Measurements from ENCODE around the gene TUBGCP5.
A peak's percentile ranks its signal among the peaks of the same experiment; 100 is the strongest.

Gene TUBGCP5

DNA sequence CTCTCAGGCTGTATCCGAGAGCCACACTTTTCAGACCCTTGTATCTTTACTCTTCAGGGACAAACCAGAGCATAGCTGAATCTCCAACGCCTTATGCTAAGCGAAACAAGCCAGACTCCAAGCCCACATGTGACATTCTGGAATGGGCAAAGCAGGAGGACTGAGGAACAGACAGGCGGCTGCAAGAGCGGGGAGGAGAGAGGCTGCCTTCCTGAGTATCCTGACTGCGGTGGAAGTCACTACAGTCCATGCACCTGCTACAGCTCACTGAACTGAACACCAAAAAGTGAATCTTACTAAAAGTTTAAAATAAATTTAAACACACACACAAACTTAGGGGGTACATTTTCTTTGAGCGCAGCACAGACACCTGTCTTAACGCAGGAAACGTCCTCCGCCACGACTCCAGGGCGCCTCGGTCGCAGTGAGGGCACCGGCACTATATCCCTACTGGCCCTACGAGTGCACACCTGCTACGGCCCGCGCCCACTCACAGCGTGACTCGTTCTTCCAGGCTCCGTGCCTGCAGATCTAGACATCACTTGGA lies 60.6 kb downstream of the TUBGCP5 start:
- Histone ChIP-seq H3K9me2 (replicated peaks; ENCODE audit: control insufficient read depth, low read length) (no peaks in the 10 kb centered on the region), H4K20me1 (ENCODE audit: control insufficient read depth, insufficient read depth, low read depth, low read length) (no peaks in the 10 kb centered on the region), H3K4me2 (ENCODE audit: low read length) (peak overlapping the region; percentile 35), H3K4me1 (ENCODE audit: control insufficient read depth, low read length) (peaks cover 4% of the 10 kb centered on the region; the same call in 1 of the 2 replicates), H3K27ac (ENCODE audit: low read depth, low read length) (no peak overlapping the region), H3K27me3 (ENCODE audit: control insufficient read depth, low read length) (peaks cover 28% of the 10 kb centered on the region), H3K9me3 (ENCODE audit: control insufficient read depth, insufficient read depth, low read length) (no peaks in the 10 kb centered on the region), H3K79me2 (ENCODE audit: control insufficient read depth, low read length) (no peaks in the 10 kb centered on the region), H3F3A (ENCODE audit: control insufficient read depth, insufficient read depth) (no peaks in the 10 kb centered on the region), H3K4me3 (ENCODE audit: low read length) (no peak overlapping the region), H3K36me3 (ENCODE audit: control insufficient read depth, low read length) (no peaks in the 10 kb centered on the region)
- no peak for TF ChIP-seq EZH2phosphoT487 (IDR thresholded peaks at IDR 0.05; ENCODE audit: borderline replicate concordance, low read length)
- TF ChIP-seq, protein P1, sequence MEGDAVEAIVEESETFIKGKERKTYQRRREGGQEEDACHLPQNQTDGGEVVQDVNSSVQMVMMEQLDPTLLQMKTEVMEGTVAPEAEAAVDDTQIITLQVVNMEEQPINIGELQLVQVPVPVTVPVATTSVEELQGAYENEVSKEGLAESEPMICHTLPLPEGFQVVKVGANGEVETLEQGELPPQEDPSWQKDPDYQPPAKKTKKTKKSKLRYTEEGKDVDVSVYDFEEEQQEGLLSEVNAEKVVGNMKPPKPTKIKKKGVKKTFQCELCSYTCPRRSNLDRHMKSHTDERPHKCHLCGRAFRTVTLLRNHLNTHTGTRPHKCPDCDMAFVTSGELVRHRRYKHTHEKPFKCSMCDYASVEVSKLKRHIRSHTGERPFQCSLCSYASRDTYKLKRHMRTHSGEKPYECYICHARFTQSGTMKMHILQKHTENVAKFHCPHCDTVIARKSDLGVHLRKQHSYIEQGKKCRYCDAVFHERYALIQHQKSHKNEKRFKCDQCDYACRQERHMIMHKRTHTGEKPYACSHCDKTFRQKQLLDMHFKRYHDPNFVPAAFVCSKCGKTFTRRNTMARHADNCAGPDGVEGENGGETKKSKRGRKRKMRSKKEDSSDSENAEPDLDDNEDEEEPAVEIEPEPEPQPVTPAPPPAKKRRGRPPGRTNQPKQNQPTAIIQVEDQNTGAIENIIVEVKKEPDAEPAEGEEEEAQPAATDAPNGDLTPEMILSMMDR (IDR thresholded peaks at IDR 0.05; ENCODE audit: low read depth, low read length, poor library complexity, severe bottlenecking): no peak

DNA sequence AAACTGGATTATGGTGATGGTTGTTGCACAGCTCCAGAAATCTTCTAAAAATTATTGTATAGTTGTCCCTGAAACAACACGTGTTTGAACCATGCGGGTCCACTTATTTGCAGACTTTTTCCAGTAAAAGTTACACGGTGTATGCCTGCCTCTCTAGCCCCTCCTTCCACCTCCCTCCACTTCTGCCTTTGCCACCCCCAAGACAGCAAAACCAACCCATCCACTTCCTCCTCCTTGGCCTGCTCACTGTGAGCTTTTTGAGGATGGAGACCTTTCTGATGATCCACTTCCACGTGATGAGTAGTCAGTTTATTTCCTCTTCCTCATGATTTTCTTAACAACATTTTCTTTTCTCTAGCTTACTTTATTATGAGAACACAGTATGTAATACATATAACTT lies 64.6 kb downstream of the TUBGCP5 start:
- TF ChIP-seq, protein P1 (IDR thresholded peaks at IDR 0.05; ENCODE audit: low read depth, low read length, poor library complexity, severe bottlenecking): no peak
- TF ChIP-seq EZH2phosphoT487 (IDR thresholded peaks at IDR 0.05; ENCODE audit: borderline replicate concordance, low read length): no peak
- Histone ChIP-seq H3K79me2 (ENCODE audit: control insufficient read depth, low read length) (no peaks in the 10 kb centered on the region), H3K27ac (ENCODE audit: low read depth, low read length) (no peak overlapping the region), H3K27me3 (ENCODE audit: control insufficient read depth, low read length) (peaks cover 15% of the 10 kb centered on the region), H3K4me3 (ENCODE audit: low read length) (no peak overlapping the region), H4K20me1 (ENCODE audit: control insufficient read depth, insufficient read depth, low read depth, low read length) (no peaks in the 10 kb centered on the region), H3K36me3 (ENCODE audit: control insufficient read depth, low read length) (no peaks in the 10 kb centered on the region), H3K4me1 (ENCODE audit: control insufficient read depth, low read length) (peaks cover 4% of the 10 kb centered on the region; the same call in 1 of the 2 replicates), H3K4me2 (ENCODE audit: low read length) (no peak overlapping the region), H3K9me3 (ENCODE audit: control insufficient read depth, insufficient read depth, low read length) (no peaks in the 10 kb centered on the region), H3K9me2 (replicated peaks; ENCODE audit: control insufficient read depth, low read length) (no peaks in the 10 kb centered on the region), H3F3A (ENCODE audit: control insufficient read depth, insufficient read depth) (no peaks in the 10 kb centered on the region)

DNA sequence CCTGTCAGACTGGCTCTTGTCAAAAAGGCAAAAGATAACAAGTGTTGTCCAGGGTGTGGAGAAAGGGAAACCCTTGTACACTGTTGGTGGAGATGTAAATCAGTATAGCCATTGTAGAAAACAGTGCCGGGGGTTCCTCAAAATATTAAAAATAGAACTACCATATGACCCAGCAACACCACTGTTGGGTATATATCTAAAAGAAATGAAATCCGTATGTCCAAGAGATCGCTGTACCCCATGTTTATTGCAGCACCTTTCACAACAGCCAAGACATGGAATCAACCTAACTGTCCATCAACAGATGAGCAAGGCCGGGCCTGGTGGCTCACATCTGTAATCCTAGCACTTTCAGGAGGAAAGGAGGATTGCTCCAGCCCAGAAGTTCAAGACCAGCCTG lies 65.4 kb downstream of the TUBGCP5 start:
- no peak for TF ChIP-seq EZH2phosphoT487 (IDR thresholded peaks at IDR 0.05; ENCODE audit: borderline replicate concordance, low read length)
- TF ChIP-seq, protein P1 (IDR thresholded peaks at IDR 0.05; ENCODE audit: low read depth, low read length, poor library complexity, severe bottlenecking): no peak
- H3K4me2 ChIP-seq (ENCODE audit: low read length): no peak overlapping the region
- H4K20me1 ChIP-seq (ENCODE audit: control insufficient read depth, insufficient read depth, low read depth, low read length): no peaks in the 10 kb centered on the region
- H3K36me3 ChIP-seq (ENCODE audit: control insufficient read depth, low read length): no peaks in the 10 kb centered on the region
- H3K4me1 ChIP-seq (ENCODE audit: control insufficient read depth, low read length): no peaks in the 10 kb centered on the region
- H3K9me2 ChIP-seq (replicated peaks; ENCODE audit: control insufficient read depth, low read length): no peaks in the 10 kb centered on the region
- no peak overlapping the region for H3K27ac ChIP-seq (ENCODE audit: low read depth, low read length)
- no peaks in the 10 kb centered on the region for H3K79me2 ChIP-seq (ENCODE audit: control insufficient read depth, low read length)
- peaks cover 7% of the 10 kb centered on the region for H3K27me3 ChIP-seq (ENCODE audit: control insufficient read depth, low read length)
- peaks cover 4% of the 10 kb centered on the region; the same call in 1 of the 2 replicates for H3K9me3 ChIP-seq (ENCODE audit: control insufficient read depth, insufficient read depth, low read length)
- no peak overlapping the region for H3K4me3 ChIP-seq (ENCODE audit: low read length)
- H3F3A ChIP-seq (ENCODE audit: control insufficient read depth, insufficient read depth): no peaks in the 10 kb centered on the region

All from DOHH2 (cell line).